Measurements from ENCODE around the gene BLVRA.

DNA sequence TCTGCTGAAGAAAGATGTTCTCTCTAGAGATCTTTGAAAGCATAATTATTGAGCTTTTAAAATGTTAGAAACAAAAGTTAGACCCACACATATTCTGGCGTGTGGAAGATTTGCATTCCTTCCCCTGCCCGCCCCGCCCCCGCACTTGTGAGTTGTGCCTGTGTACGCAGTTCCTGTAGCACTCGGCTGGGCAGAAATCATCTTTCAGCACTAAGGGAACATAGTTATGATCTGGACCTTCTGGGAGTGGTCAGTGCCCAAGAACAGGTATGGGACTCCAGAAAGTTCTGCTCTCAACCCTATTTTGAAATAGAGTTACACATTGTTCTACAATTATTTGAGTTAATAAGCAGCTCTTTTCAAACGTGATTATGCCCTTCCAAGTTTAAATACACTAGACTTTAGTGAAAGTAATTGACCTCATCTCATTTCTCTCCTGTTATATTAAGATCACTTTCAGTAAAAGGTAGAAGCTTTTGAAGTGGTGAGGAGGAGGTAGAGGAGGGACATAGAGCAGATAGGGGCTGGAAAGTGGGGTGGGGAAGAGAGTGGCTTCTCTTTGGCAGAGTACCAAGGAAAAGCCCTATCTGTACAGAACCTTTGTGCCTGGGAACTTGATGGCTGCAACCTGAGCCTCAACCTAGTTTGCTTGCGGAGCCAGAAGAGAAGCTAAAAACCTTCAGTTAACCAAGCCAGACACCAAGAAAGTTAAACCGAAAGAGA lies 5.7 kb downstream of the BLVRA start:
- TF ChIP-seq, protein P1, sequence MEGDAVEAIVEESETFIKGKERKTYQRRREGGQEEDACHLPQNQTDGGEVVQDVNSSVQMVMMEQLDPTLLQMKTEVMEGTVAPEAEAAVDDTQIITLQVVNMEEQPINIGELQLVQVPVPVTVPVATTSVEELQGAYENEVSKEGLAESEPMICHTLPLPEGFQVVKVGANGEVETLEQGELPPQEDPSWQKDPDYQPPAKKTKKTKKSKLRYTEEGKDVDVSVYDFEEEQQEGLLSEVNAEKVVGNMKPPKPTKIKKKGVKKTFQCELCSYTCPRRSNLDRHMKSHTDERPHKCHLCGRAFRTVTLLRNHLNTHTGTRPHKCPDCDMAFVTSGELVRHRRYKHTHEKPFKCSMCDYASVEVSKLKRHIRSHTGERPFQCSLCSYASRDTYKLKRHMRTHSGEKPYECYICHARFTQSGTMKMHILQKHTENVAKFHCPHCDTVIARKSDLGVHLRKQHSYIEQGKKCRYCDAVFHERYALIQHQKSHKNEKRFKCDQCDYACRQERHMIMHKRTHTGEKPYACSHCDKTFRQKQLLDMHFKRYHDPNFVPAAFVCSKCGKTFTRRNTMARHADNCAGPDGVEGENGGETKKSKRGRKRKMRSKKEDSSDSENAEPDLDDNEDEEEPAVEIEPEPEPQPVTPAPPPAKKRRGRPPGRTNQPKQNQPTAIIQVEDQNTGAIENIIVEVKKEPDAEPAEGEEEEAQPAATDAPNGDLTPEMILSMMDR (IDR thresholded peaks at IDR 0.05): no peak
- peak in 1 of 2 donors; percentile 51 for TF ChIP-seq POLR2AphosphoS5 (IDR thresholded peaks at IDR 0.05)
- TF ChIP-seq POLR2A (IDR thresholded peaks at IDR 0.05): peak in 1 of 4 donors; percentile 48
- peak in 1 of 4 donors; percentile 39 for TF ChIP-seq EP300 (IDR thresholded peaks at IDR 0.05)

All from upper lobe of left lung (tissue), 4 donors.